ENCODE data around the gene AMIGO3. TPM values are rescaled to one million over a fixed set of nuclear protein-coding genes. Genes with fewer than 3 reads are reported as not detected.

The AMIGO3 gene
- total and polyA plus RNA-seq, 2 of the 8 experiments (the other 6 are each of a cell fraction or from before 2014, with no cell fraction given) = 1.6 to 8.8 TPM

DNA sequence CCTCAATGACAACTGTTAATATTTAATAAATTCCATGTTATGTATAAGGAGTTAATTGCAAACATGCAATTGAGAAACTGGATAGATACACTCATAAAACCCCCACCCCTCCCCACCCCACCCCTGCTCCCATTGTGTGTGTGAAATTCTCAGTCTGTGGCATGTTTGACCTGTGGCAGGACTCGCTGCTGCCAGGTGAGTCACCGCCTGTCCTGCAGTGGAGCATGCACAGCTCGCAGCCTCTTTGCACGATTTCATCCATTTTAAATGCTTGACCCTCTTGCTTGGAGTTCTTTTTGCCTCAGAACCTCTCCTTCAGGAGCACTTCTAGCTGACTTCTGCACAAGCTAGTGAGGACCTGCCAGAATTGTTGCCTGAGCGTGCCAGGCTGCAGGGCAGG is 50.6 kb downstream of the AMIGO3 start:
- H4K8ac ChIP-seq (ENCODE audit: extremely low read depth, insufficient read depth, low read length) = no peak overlapping the region
- no peak overlapping the region for H2BK20ac ChIP-seq (ENCODE audit: low read length)
- H2BK5ac ChIP-seq (ENCODE audit: low read depth, low read length) = no peak overlapping the region
- TF ChIP-seq RAD21 (IDR thresholded peaks at IDR 0.05 in 1 of 2, conservative IDR thresholded peaks at IDR 0.05 in 1 of 2; ENCODE audit: low read depth in 2 of 2, low read length in 2 of 2) (no peak), SAP30 (IDR thresholded peaks at IDR 0.05; ENCODE audit: insufficient read depth, insufficient replicate concordance, low read length) (no peak)
- no peak overlapping the region for H3K27ac ChIP-seq (ENCODE audit: low read depth, low read length)
- no peaks in the 10 kb centered on the region for H3K9me3 ChIP-seq (ENCODE audit: insufficient read depth in 2 of 2, low read depth in 1 of 2, low read length in 1 of 2)
- H4K20me1 ChIP-seq (replicated peaks in 1 of 2; ENCODE audit: control insufficient read depth in 1 of 2, insufficient read depth in 2 of 2, low read length in 2 of 2) = no peaks in the 10 kb centered on the region
- H3K56ac ChIP-seq (replicated peaks; ENCODE audit: insufficient read length, low read depth, low read length) = no peak overlapping the region
- H3K9ac ChIP-seq (replicated peaks in 1 of 4; ENCODE audit: extremely low read depth in 1 of 4, low read depth in 3 of 4, low read length in 3 of 4) = no peak overlapping the region
- no peaks in the 10 kb centered on the region for H3K27me3 ChIP-seq (replicated peaks in 1 of 4; ENCODE audit: control insufficient read depth in 3 of 4, extremely low read depth in 1 of 4, insufficient read depth in 3 of 4, low read length in 3 of 4)
- no peak overlapping the region for H3K4me3 ChIP-seq (ENCODE audit: extremely low read depth in 1 of 4, insufficient read depth in 2 of 4, low read depth in 3 of 4, low read length in 4 of 4)
- peaks cover 0 to 3% of the 10 kb centered on the region in 2 experiments; a peak in 1 of 4 replicates for H3K79me2 ChIP-seq (ENCODE audit: control insufficient read depth in 1 of 2, insufficient read depth in 2 of 2, low read length in 2 of 2)
- H2BK15ac ChIP-seq (ENCODE audit: low read length) = no peak overlapping the region
- H3K23me2 ChIP-seq (ENCODE audit: low read depth, low read length) = peaks cover 6% of the 10 kb centered on the region; the same call in 1 of the 2 replicates
- no peak overlapping the region for H2BK12ac ChIP-seq (ENCODE audit: low read depth, low read length)
- DNase-seq (ENCODE audit: low read depth in 1 of 2, low spot score in 2 of 2) (no peak), FAIRE-seq (no peak)
- CTCF ChIA-PET (ENCODE audit: partially characterized antibody) = interaction anchor here (0.6 to 5.4 kb wide), 11 partner anchors 12 to 355 kb away, joined by 3 to 159 read pairs (median 4); no protein-coding TSS in a partner anchor
- H3K18ac ChIP-seq (ENCODE audit: extremely low read depth, low read length) = no peak overlapping the region
- no peak overlapping the region for H4K91ac ChIP-seq (replicated peaks; ENCODE audit: insufficient read length, low read length)
- no peak overlapping the region for H3K23ac ChIP-seq (ENCODE audit: insufficient read length)
- H3K79me1 ChIP-seq (ENCODE audit: low read depth, low read length) = no peaks in the 10 kb centered on the region
- H4K5ac ChIP-seq (ENCODE audit: insufficient read length, low read depth, low read length) = no peak overlapping the region
- no peak overlapping the region for H2BK120ac ChIP-seq (replicated peaks; ENCODE audit: low read depth, low read length)
- 73% methylated on average over 5 of the region's 5 CpGs; no CpG with 5 or more reads in 1 of the 2 experiments for WGBS, 2 experiments (ENCODE audit: extremely low coverage in 1 of 2, insufficient coverage in 1 of 2, insufficient read length in 1 of 2, insufficient replicate concordance in 2 of 2, low coverage in 1 of 2, low lambda C conversion rate in 2 of 2, missing lambda C conversion rate in 1 of 2)
- no peak overlapping the region for H3K4ac ChIP-seq (replicated peaks; ENCODE audit: insufficient read length, low read depth, low read length)
- H3K4me2 ChIP-seq (ENCODE audit: insufficient read depth in 1 of 2, low read depth in 2 of 2, low read length in 2 of 2) = no peak overlapping the region
- no peak overlapping the region for H3K14ac ChIP-seq (ENCODE audit: insufficient read length)
- POLR2A ChIA-PET (ENCODE audit: partially characterized antibody) = interaction anchor here (1.0 to 1.3 kb wide), 2 partner anchors 128 to 130 kb away, joined by 3 to 4 read pairs; no protein-coding TSS in a partner anchor
- H2AK5ac ChIP-seq (ENCODE audit: low read depth, low read length) = no peak overlapping the region
- H3K4me1 ChIP-seq (replicated peaks in 1 of 4; ENCODE audit: control insufficient read depth in 3 of 4, insufficient read depth in 4 of 4, low read length in 3 of 4) = peaks cover 0 to 11% (median 2%) of the 10 kb centered on the region in 4 experiments; a peak in 2 of 7 replicates
- no peak overlapping the region for H2AFZ ChIP-seq (ENCODE audit: low read length)
- no peaks in the 10 kb centered on the region for H3K36me3 ChIP-seq (ENCODE audit: control insufficient read depth in 2 of 4, insufficient read depth in 4 of 4, low read length in 3 of 4)
